HG02943 (cell line): ENCODE data around the gene OGFR.

Experiments
- ATAC-seq: cut with Tn5 transposase; IDR thresholded peaks from one replicate; pipeline ENCODE4 v1.9.1; 2021; ENCODE audit warnings: mild to moderate bottlenecking, low read depth, moderate library complexity; ENCODE audit not compliant: unreplicated experiment

Gene OGFR

GRCh38 chr20:62804627-62805154 lies at the start of gene OGFR:
OGFR (plus strand) TSS chr20:62804835; CDS start chr20:62804860, 25 bp downstream.
- no peak for ATAC-seq

- no peak for ATAC-seq
These were observed 49.7 kb upstream of the OGFR start for GRCh38 chr20:62754991-62755356.

DNA sequence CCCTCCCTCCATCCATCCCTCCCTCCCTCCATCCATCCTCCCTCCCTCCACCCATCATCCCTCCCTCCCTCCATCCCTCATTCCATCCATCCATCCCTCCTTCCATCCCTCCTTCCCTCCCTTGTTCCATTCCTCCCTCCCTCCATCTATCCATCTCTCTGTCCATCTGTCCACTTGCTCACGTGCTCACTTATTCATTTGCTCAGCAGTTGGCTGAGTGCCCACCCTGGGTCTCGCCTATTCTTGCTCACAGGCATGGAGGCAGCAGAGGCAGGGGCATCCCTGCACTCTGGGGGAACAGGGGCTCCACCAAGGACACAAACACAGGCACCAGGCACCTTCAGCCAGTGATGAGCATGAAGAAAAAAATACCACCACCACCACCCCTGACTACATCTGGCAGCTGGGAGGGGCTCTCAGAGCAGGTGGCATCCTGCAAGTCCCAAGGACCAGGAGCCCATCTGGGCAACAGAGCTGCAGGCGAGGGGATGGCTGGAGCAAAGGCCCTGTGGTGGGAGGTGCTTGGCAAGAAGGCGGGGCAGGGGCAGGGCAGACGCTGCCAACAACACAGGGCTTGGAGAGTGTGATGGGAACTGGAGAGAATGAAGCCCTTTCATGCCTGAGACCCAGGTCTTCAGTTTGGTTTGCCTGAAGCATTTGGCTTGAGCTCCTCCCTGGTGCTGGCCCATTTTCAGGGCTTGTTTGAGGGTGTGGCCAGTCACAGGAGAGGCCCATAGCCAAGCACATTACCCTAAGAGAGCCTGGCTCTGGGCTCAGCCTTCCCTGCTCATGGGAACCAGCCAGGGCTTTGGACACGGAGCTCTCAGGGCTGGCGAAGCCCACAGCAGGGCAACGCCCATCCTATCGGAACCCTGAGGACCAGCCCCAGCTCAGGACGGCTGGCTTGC lies 48.6 kb upstream of the OGFR start:
- ATAC-seq = no peak

GRCh38 chr20:62758226-62758912 lies 46.3 kb upstream of the OGFR start:
- no peak for ATAC-seq

DNA sequence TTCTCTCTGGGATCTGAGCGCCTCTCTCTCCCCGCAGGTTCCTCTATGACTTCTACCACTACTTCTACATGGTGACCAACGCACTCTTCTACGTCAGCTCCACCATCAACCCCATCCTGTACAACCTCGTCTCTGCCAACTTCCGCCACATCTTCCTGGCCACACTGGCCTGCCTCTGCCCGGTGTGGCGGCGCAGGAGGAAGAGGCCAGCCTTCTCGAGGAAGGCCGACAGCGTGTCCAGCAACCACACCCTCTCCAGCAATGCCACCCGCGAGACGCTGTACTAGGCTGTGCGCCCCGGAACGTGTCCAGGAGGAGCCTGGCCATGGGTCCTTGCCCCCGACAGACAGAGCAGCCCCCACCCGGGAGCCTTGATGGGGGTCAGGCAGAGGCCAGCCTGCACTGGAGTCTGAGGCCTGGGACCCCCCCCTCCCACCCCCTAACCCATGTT lies 44.6 kb upstream of the OGFR start:
- ATAC-seq = no peak

- no peak for ATAC-seq
These were observed 44.2 kb upstream of the OGFR start for GRCh38 chr20:62760471-62760855.

DNA sequence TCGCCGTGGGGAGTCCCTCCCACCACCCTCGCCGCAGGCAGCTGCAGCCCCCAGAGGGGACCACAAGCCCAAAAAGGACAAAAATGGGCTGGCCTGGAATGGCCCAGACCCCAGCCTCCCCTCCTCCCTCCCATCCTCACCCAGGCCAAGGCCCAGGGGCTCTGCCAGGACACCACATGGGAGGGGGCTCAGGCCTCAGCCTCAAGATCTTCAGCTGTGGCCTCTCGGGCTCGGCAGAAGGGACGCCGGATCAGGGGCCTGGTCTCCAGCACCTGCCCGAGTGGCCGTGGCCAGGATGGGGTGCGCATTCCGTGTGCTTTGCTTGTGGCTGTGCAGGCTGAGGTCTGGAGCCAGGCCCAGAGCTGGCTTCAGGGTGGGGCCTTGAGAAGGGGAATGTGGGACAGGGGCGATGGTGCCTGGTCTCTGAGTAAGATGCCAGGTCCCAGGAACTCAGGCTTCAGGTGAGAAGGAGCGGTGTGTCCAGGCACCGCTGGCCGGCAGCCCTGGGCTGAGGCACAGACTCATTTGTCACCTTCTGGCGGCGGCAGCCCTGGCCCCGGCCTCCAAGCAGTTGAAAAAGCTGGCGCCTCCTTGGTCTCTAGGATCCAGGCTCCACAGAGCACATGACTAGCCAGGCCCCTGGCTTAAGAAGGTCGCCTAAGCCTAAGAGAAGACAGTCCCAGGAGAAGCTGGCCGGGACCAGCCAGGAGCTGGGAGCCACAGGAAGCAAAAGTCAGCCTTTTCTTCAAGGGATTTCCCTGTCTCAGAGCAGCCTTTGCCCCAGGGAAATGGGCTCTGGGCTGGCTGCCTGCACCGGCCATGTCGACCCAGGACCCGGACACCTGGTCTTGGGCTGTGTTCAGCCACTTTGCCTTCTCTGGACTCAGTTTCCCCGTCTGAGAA lies 43.5 kb upstream of the OGFR start:
- no peak for ATAC-seq

DNA sequence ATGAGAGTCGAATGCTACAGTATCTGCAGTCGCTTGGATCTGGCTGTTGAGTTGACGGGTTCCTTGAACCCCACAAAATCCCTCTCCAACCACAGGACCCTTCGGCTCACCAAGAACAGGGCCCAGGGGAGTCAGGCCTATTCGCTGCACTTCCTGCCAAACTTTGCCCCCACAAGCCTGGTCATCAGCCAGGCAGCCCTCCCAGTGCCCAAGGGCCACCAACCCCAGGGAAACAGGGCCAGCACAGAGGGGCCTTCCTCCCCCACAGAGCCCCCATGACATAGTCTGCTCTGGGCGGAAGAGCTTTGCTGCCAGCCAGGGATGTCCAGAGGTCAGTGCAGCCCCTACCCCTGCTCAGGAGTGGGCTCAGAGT lies 42.9 kb upstream of the OGFR start:
- no peak for ATAC-seq

- ATAC-seq = no peak
These were observed 42.3 kb upstream of the OGFR start for GRCh38 chr20:62762376-62762775.

- ATAC-seq = no peak
These were observed 41.8 kb upstream of the OGFR start for GRCh38 chr20:62762801-62763368.

DNA sequence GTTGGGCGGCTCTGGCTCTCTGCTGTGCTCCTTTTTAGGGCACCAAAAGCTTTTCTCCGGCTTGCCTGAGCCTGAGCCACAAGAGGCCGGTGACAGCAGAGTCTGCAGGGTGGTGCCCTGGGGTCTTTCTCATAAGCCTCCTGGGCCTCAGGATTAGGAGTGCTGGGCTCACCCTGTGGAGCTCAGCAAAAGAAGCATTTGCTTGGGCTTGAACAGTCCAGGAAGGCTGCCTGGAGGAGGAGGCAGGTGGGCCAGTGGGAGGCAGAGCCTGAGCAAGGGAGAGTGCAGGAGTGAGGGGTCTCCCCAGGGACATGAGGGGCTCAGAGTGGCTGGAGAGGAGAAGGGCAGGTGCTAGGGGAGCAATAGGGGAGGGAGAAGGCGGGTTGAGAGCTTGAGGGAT lies 41.2 kb upstream of the OGFR start:
- no peak for ATAC-seq

GRCh38 chr20:62764156-62764935 lies 40.3 kb upstream of the OGFR start:
- no peak for ATAC-seq

DNA sequence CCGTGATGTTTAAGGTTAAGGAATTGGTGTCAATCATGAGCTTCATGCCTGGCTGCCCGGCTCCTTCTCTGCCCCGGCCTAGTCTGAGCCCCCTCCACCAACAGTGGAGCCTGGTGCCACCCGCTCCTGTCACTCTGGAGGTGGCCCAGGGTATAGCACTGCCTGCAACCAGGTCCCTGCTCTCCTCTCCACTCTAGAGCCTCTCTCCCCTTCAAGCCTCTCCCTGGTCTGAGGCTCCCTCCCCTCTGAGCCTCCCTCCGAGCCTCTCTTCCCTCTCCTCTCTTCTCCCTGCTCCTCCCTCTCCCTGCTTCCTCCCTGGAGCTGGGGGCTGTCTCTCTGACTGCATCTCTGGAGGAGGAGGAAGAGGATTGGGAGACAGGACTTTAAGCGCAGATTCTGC lies 39.6 kb upstream of the OGFR start:
- ATAC-seq = no peak

DNA sequence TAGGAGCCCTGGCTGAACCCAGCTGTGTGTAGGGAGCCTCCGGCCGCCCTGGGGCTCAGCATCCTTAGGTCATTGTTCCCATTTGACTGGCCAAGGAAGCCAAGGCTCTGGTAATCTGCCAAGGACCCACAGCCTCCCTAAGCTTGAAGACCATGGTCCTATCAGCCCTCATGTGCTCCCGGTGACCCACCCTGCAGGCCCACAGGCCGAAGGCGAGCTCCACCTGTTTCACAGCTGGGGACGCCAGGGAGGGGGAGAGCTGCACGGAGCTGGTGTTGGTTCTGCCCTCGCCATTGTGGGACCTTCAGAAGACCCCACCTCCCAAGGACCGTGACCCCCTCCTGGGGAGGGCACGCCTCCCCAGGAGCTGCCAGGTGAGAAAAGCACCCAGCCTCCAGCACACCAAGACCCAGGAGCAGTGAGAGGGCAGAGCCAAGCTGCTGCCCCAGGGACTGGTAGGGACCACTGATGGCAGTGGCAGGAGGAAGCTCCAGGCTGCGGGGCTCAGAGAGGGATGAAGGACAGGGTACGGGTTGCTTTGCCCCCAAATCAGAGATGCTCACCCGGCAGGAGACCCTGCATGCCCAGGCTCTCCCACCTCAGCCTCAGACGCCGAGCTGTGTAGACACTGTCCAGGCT lies 39.1 kb upstream of the OGFR start:
- ATAC-seq = no peak

GRCh38 chr20:62766071-62766450 lies 38.6 kb upstream of the OGFR start:
- ATAC-seq = no peak

DNA sequence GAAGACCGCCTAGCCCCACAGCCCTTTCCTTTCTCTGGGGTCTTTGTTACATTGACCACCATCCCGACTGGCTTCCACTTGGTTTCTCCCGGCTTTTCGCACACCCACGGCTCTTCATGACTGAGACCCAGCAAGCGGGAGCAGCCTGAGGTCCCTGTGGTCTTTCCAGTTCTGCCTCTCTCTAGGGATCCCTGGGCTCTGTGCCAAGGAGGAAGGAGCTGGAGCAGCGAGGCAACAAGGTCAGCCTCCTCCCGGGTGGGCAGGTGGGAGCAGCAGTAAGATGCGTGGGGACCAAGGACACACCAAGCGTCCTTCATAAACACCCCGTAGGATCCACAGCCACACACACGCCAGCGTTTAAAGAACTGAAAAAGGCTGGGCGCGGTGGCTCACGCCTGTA lies 37.9 kb upstream of the OGFR start:
- no peak for ATAC-seq

DNA sequence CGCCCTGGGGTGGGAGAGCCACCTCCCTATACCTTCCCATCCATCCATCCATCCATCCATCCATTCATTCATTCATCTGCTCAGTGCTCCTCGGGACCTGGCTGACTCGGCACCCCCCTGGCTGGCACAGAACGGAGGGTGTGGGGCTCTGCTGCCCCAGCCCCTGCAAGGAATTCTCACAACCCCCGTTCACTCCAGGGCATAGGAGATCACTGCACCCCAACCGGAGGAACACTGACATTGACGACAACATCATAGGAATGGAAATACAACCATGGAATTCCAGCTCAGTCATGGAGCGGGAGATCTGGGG lies 36.4 kb upstream of the OGFR start:
- ATAC-seq = no peak

DNA sequence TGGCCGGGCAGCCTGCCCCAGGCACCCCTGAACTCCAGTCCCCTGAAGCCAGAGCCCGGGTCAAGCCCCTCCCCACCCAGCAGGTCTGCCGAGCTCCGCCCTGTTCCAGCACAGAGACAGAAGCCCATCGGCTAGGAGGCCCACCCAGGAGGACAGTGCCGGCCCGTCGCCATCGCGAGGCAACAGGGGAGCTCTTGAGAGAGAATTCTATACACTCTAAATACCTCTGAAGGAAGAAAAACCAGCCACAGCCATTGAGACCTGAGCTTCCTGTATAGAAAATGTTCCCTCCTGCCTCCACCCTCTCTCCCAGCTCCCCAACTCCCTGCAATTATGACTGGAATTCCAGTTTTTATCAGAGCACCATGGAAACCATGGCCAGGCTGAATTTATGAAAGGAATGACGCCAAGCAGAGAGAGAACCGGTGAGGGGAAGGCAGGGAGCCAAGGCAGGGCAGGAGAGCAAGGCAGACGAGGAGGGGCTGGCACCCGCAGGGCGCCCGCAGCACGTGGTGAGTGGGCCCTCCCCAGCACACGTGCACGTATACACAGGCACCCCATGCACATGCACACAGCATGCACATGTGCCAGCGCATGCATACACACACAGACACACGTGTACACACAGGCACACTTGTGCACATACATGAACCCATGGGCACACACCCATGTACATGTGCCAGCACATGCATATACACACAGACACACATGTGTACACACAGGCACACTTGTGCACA lies 35.9 kb upstream of the OGFR start:
- no peak for ATAC-seq
